Stomach (tissue), 4 donors: ENCODE data around the gene REXO4.

Source experiments
- EP300 ChIP-seq: sonication (generic); formaldehyde crosslinking; IDR thresholded peaks from one replicate; pipeline ENCODE4 v1.6.1; 2017; ENCODE audit warnings: antibody characterized with exemption
- POLR2A ChIP-seq, 4 donors: fragments of 450-650 bp; IDR thresholded peaks; one replicate each; pipeline ENCODE4 v1.6.1; 2016; ENCODE audit warnings: antibody characterized with exemption in 4 of 4, control low read depth in 2 of 4, mild to moderate bottlenecking in 1 of 4, moderate library complexity in 1 of 4

DNA sequence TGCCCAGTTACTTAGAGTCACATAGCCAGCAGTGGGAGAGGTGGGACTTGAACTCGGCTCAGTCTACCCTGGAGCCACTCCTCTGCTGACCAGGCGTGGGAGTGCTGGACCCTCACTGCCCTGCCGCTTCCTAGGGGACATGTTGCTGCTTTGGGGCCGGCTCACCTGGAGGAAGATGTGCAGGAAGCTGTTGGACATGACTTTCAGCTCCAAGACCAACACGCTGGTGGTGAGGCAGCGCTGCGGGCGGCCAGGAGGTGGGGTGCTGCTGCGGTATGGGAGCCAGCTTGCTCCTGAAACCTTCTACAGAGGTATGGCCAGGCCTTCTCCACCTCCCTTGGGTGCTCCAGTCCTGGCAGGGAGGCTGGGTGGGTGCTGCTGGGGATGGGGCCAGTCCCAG is 38.6 kb upstream of the REXO4 start:
- TF ChIP-seq EP300 (no peak), POLR2A (IDR thresholded peaks at IDR 0.05) (no peak)
